Lung (tissue), 12 donors: ENCODE data around the gene ITGB8. TPM values are rescaled to one million over a fixed set of nuclear protein-coding genes. Genes with fewer than 3 reads are reported as not detected.

ENCODE experiments used
- ATAC-seq: fragments of 200-7000 bp; cut with Tn5 transposase; one replicate; pipeline ENCODE4 v1.9.1; 2020; ENCODE audit warnings: moderate number of reproducible peaks; ENCODE audit not compliant: insufficient read depth, low FRiP score
- DNase-seq, 3 donors: peaks; one replicate each; pipeline ENCODE4 v3.0.0-alpha.2; 2013 to 2017
- H3K27ac ChIP-seq, 2 donors: one replicate each; pipeline ENCODE4 v1.5.1; 2013; ENCODE audit warnings: mild to moderate bottlenecking in 2 of 2, moderate library complexity in 2 of 2, control low read depth in 1 of 2, inconsistent platforms in 1 of 2, low read depth in 1 of 2, low read length in 1 of 2
- H3K27me3 ChIP-seq, 3 donors: one replicate each; pipeline ENCODE4 v1.5.1; 2013; ENCODE audit warnings: low read length in 2 of 3; ENCODE audit not compliant: control insufficient read depth in 3 of 3, insufficient read depth in 3 of 3
- H3K36me3 ChIP-seq, 4 donors: one replicate each; pipeline ENCODE4 v1.5.1; 2013; ENCODE audit warnings: low read length in 4 of 4, mild to moderate bottlenecking in 1 of 4, moderate library complexity in 1 of 4; ENCODE audit not compliant: control insufficient read depth in 4 of 4, insufficient read depth in 4 of 4
- H3K4me1 ChIP-seq, 5 donors: one replicate each; pipeline ENCODE4 v1.5.1; 2013; ENCODE audit warnings: low read length in 5 of 5, mild to moderate bottlenecking in 2 of 5, moderate library complexity in 1 of 5; ENCODE audit not compliant: control insufficient read depth in 5 of 5, insufficient read depth in 5 of 5
- H3K4me3 ChIP-seq: one replicate; pipeline ENCODE4 v1.5.1; 2013; ENCODE audit warnings: mild to moderate bottlenecking, control low read depth, moderate library complexity
- H3K9ac ChIP-seq, 2 donors: one replicate each; pipeline ENCODE4 v1.5.1; 2013; ENCODE audit warnings: low read length in 2 of 2, control low read depth in 1 of 2; ENCODE audit not compliant: insufficient read depth in 1 of 2
- H3K9me3 ChIP-seq, 4 donors: one replicate each; pipeline ENCODE4 v1.5.1; 2013; ENCODE audit warnings: low read length in 3 of 4, mild to moderate bottlenecking in 1 of 4, moderate library complexity in 1 of 4; ENCODE audit not compliant: control insufficient read depth in 4 of 4, insufficient read depth in 3 of 4
- CTCF ChIP-seq: IDR thresholded peaks from 2 replicates; pipeline ENCODE4 v1.5.1; 2012; ENCODE audit warnings: mild to moderate bottlenecking; ENCODE audit errors: control extremely low read depth, extremely low read depth
- WGBS, 2 donors: extraction: QIAGEN DNeasy Blood & Tissue Kit; methylation state at CpG; one replicate each; pipeline ENCODE4 v1.1.7; 2013; 5-methylcytosine and 5-hydroxymethylcytosine counted together
- polyA plus RNA-seq, 2 donors: library from polyadenylated mRNA; stranded (reverse); fragments of 200-250 nt; gene quantifications; one replicate each; pipeline ENCODE4 v1.2.1, GENCODE V29; 2013
- total RNA-seq, 2 donors: library from RNA; depleted of rRNA in 1 of 2; stranded (reverse); fragments of >200 nt in 1 of 2; gene quantifications; one replicate each; pipeline ENCODE4 v1.2.1, GENCODE V29; 2014 to 2021
- donor health status: control.
- donor health status: control.
- donor health status: Bipolar disorder and iron deficiency.
- donor health status: healthy.
- donor health status: DM: yes; HTN: yes; CAD: no.

The ITGB8 gene
- total and polyA plus RNA-seq, 4 donors = 1.5 to 29.7 (median 15.2) TPM

DNA sequence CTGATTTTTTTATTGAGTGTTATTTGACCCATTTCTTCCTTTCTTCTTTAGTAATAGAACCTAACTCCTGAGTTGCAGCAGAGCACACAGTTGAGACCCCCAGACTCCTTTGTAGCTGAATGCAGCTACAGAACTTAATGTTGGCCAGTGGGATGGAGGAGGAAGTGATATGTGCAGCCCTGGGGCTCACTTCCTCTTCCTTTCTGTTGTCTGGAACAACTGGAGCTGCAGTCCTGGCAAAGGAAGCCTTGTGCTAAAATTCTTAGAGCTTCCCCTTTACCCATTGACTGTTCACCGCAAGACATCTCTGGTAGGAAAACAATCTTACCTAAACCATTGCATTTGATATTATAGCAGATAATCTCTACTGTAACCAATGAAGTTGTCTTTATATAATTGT is 86.6 kb downstream of the ITGB8 start:
- Histone ChIP-seq H3K27ac (no peak overlapping the region), H3K4me3 (no peak overlapping the region), H3K9ac (no peak overlapping the region), H3K36me3 (no peaks in the 10 kb centered on the region), H3K4me1 (no peaks in the 10 kb centered on the region), H3K27me3 (no peaks in the 10 kb centered on the region), H3K9me3 (no peaks in the 10 kb centered on the region)
- ATAC-seq (no peak), DNase-seq (no peak)
- WGBS, 2 donors = 44 to 75% methylated on average over 1 of the region's 1 CpG
- no peak for TF ChIP-seq CTCF

GRCh38 chr7:20417675-20418382 is 87.1 kb downstream of the ITGB8 start:
- no peaks in the 10 kb centered on the region for H3K27me3 ChIP-seq
- H3K4me1 ChIP-seq = no peaks in the 10 kb centered on the region
- no peak overlapping the region for H3K9ac ChIP-seq
- no peaks in the 10 kb centered on the region for H3K36me3 ChIP-seq
- WGBS, 2 donors = 68 to 80% methylated on average over 3 of the region's 3 CpGs
- DNase-seq (no peak), ATAC-seq (no peak)
- no peaks in the 10 kb centered on the region for H3K9me3 ChIP-seq
- H3K27ac ChIP-seq = no peak overlapping the region
- TF ChIP-seq CTCF = no peak
- no peak overlapping the region for H3K4me3 ChIP-seq

DNA sequence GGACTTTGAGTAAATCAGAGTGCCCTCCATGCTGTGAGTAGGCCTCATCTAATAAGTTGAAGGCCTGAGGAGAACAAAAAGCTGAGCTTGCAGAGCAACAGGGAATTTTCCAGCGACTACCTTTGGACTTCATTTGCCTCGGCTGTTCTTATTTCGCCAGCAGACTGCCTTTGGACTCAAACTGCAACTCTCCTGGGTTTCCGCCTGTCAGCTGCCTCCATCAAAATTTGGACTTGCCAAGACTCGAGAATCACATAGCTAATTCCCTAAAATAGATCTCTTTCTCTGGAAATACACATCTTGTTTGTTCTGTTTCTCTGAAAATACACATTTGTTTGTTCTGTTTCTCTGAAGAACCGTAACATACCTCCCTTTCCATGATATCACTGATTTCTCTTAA is 93.8 kb downstream of the ITGB8 start:
- 89 to 91% methylated on average over 6 of the region's 6 CpGs for WGBS, 2 donors
- Histone ChIP-seq H3K27me3 (no peaks in the 10 kb centered on the region), H3K9ac (no peak overlapping the region), H3K36me3 (no peaks in the 10 kb centered on the region), H3K4me1 (no peaks in the 10 kb centered on the region), H3K9me3 (no peaks in the 10 kb centered on the region), H3K4me3 (no peak overlapping the region), H3K27ac (no peak overlapping the region)
- DNase-seq = no peak
- ATAC-seq = no peak
- TF ChIP-seq CTCF = no peak

GRCh38 chr7:20430664-20431063 is 100.0 kb downstream of the ITGB8 start:
- Histone ChIP-seq H3K27me3 (no peaks in the 10 kb centered on the region), H3K9ac (no peak overlapping the region), H3K27ac (no peak overlapping the region), H3K36me3 (no peaks in the 10 kb centered on the region), H3K9me3 (no peaks in the 10 kb centered on the region), H3K4me3 (no peak overlapping the region), H3K4me1 (peaks cover 0 to 4% (median 0%) of the 10 kb centered on the region in 5 donors)
- DNase-seq (no peak), ATAC-seq (no peak)
- WGBS, 2 donors = 82 to 91% methylated on average over 3 of the region's 3 CpGs
- no peak for TF ChIP-seq CTCF
